Measurements from ENCODE around the gene BRF1.

Gene BRF1

GRCh38 chr14:105207460-105207901, 93.3 kb downstream of the BRF1 start:
- TF ChIP-seq, protein P1, sequence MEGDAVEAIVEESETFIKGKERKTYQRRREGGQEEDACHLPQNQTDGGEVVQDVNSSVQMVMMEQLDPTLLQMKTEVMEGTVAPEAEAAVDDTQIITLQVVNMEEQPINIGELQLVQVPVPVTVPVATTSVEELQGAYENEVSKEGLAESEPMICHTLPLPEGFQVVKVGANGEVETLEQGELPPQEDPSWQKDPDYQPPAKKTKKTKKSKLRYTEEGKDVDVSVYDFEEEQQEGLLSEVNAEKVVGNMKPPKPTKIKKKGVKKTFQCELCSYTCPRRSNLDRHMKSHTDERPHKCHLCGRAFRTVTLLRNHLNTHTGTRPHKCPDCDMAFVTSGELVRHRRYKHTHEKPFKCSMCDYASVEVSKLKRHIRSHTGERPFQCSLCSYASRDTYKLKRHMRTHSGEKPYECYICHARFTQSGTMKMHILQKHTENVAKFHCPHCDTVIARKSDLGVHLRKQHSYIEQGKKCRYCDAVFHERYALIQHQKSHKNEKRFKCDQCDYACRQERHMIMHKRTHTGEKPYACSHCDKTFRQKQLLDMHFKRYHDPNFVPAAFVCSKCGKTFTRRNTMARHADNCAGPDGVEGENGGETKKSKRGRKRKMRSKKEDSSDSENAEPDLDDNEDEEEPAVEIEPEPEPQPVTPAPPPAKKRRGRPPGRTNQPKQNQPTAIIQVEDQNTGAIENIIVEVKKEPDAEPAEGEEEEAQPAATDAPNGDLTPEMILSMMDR (IDR thresholded peaks at IDR 0.05) = no peak

DNA sequence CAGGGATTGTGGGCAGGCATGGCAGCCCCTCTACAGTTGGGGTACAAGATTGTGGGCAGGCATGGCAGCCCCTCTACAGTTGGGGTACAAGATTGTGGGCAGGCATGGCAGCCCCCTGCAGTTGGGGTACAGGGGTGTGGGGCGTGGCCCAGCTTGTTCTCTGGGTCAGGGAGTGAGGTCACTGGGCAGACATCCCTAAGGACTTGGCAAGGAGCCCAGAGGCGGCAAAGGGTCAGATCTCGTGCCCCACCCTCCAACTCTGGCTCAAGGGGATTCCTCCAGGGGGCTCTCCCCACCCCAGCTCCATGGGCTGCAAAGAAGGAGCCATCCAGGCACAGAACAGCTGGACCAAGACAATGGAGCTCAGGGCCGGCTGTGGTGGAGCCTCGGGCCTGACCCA, 93.9 kb downstream of the BRF1 start:
- TF ChIP-seq, protein P1 (IDR thresholded peaks at IDR 0.05) = no peak

- TF ChIP-seq, protein P1 (IDR thresholded peaks at IDR 0.05) = no peak
Observed at GRCh38 chr14:105205673-105206208, 95.1 kb downstream of the BRF1 start.

DNA sequence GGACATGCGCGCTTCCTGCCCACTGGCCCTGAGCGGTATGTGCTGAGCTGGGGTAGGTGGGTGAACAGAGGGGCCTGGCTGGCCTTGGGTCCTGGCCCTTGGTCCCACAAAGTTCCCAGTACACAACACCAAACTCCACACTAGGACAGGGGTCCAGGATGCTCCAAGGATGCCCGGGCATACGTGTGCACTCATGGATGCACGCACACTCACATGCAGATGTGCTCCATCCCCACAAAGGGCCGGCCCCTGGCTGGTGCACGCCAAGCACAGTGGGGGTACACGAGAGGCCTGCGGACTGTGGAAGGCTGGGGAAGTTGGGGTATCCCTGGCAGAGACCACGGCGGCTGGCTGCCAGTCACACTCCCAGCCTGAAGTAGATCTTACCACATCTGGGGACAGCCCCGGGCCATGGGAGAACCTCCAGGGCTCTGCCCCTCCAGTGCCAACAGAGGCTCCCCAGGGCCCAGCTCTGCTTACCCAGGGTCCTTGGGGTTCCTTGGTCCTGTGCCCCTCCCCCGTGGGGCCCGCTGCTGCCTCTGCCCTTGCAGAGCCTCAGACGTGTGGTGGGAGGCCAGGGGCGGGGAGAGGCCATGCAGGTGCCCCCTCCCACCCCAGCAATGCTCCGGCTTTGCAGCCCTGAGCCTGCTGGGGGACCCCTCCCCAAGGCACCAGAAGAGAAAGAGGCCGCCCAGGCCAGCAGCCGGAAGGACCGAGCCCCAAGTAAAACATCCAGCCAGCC, 95.7 kb downstream of the BRF1 start:
- TF ChIP-seq, protein P1 (IDR thresholded peaks at IDR 0.05) = no peak

DNA sequence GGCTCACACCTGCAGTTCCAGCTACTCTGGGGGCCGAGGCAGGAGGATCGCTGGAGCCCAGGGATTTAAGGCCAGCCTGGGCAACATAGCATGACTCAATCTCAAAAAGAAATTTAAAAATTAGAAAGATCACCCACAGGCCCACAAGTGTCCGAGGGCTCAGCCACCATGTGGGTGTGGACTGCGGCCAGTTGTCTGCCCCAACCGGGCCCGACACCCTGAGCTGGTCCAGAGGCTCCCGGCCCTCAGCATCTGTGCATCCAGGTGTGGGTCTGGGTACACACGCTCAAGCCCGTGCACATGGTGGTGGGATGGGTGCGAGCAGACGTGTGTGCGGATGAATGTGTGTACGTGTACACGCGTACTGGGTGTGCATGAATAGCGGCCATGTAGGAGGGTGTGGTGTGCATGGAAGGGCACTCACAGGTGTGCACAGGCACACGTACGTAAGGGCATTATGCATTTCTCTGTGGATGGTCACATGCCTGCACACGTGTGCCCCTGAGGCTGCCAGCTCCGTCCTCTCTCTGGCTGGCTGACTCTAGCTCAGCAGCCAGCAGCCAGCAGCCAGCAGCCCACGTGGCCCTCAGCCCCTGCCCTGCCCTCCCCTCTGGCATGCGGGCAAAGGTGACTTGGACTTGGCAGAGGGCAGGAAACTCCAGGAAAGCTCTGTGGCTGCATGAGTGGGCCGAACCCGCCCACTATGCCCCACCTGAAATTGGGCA, 96.4 kb downstream of the BRF1 start:
- TF ChIP-seq, protein P1 (IDR thresholded peaks at IDR 0.05) = no peak

GRCh38 chr14:105203701-105204100, 97.1 kb downstream of the BRF1 start:
- TF ChIP-seq, protein P1 (IDR thresholded peaks at IDR 0.05) = no peak

DNA sequence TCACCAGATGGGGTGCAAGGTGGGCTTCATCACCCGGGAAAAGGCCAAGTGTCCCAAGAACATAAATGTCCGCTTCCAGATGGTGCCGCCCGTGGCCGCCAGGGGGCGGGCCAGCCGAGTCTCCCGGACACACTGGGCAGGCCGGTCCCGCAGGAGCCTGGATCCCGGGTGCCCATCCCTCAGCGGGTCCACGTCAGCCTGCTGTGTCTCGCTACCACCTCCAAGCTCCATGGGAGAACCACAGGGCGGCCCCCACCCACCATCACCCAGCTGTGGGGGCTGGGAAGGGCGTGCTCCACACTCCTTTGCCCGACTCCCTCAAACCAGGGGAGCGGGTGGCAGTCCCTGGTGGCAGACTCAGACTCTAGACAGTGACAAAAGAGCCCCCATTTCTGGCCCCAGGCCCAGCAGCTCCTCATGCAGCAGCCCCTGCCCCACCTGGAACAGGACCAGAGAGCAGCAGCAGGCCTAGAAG, 97.7 kb downstream of the BRF1 start:
- TF ChIP-seq, protein P1 (IDR thresholded peaks at IDR 0.05) = peak; percentile 90
